GM18873 (cell line): ENCODE measurements around the gene LRRC34.

Experiments
- ATAC-seq: cut with Tn5 transposase; IDR thresholded peaks from one replicate; pipeline ENCODE4 v1.9.1; 2021; ENCODE audit warnings: mild to moderate bottlenecking, moderate library complexity, moderate number of reproducible peaks; ENCODE audit not compliant: unreplicated experiment, low FRiP score

Gene LRRC34

GRCh38 chr3:169812332-169813235 is at the start of gene LRRC34, which contains the start of gene LRRIQ4:
Gene LRRC34, minus strand, starts transcription at chr3:169812904. Its CDS starts 356 bp downstream, at chr3:169812548.
Gene LRRIQ4, plus strand, starts transcription at chr3:169812870. Its CDS starts 9,052 bp downstream, at chr3:169821922.
- peak; percentile 54 for ATAC-seq

GRCh38 chr3:169861871-169862270 is 49.2 kb upstream of the LRRC34 start:
- ATAC-seq, result no peak

- ATAC-seq, result no peak
Measured at GRCh38 chr3:169857811-169858210, 45.1 kb upstream of the LRRC34 start.

DNA sequence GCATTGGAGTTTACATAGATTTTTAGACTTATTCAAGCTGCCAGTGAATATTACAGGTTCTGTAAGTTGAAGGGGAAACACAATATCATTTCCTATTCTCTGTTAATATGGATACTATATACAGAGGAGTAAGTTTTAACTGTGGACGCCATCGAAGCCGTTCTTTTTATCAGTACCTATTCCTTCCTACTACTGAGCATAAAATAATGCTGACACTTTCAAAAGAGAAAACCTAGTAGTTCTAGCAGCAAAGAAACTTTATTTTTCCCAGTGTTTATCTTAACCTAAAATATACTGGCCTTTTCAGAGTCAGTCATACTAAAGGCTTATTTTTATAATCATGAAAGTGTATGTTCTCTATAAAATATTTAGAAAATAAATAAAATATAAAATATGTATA is 42.8 kb upstream of the LRRC34 start:
- no peak for ATAC-seq

DNA sequence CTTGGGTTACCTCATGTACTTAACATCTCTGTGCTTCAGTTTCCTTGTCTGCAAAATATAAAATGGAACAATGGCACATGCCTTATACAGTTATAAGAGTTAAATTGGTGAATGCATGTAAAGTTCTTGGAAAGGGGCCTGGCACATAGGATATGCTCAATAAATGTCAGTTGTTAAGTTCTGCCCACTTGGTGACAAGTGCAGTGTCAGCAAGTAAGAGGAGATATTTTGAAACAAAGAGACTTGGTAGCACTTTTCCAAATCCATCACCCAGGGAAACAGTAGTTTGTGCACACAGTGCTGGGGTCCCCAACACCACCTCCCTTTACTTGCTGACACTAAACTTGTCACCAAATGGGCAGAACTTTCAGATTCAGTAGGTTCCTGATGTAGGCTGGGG is 37.9 kb upstream of the LRRC34 start:
- ATAC-seq, result no peak

- ATAC-seq, result no peak
Measured at GRCh38 chr3:169848741-169849140, 36.0 kb upstream of the LRRC34 start.

- no peak for ATAC-seq
Measured at GRCh38 chr3:169847896-169848295, 35.2 kb upstream of the LRRC34 start.

DNA sequence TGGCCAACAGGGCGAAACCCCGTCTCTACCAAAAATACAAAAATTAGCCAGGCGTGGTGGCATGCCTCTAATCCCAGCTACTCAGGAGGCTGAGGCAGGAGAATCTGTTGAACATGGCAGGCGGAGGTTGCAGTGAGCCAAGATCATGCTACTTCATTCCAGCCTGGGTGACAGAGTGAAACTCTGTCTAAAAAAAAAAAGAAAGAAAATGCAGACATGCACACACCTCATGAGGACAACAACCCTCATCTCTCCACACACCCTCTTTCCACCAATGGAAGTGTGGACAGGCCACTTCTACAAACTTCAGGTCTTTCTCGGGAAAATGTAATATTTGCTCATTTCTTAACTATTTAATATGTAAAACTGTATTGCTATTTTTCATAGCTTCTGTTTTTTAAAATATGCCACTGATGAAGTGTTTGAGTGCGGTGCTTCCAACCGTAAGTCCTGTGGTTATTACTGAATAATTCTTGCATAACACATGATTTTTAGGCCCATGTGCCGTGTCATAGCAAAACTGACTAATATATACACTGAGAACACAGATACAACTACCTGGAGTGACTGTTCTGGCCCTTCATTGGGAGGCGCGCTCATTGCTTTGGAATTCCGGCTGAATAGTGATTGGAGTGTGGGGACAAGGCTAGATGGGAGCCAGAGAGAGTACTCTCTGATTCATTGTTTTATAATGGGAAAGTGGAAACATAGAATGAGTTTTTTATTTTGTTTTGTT is 33.9 kb upstream of the LRRC34 start:
- peak; percentile 95 for ATAC-seq

- ATAC-seq, result no peak
Measured at GRCh38 chr3:169842960-169843359, 30.3 kb upstream of the LRRC34 start.

DNA sequence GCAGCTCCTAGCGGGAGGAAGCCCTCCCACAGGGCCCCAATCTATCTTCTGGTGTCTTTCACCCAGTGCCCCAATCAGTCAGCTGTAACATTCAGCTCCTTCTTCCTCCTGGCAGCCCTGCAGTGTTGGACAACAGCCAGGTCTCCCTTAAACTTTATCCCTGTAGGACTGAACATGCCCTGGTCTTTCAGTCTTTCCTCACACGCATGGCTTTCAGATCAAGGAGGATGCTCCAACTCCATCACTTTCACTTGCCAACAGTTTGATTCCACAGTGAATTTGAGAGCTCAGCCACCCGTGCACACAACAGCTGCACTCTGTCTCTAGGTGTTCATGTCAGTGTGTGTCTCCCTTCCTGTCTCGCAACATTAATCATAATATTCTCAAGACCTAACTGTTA is 28.5 kb upstream of the LRRC34 start:
- ATAC-seq, result no peak

- no peak for ATAC-seq
Measured at GRCh38 chr3:169838511-169839030, 25.9 kb upstream of the LRRC34 start.

GRCh38 chr3:169836942-169837275 is 24.2 kb upstream of the LRRC34 start:
- ATAC-seq, result no peak

GRCh38 chr3:169836078-169836941 is 23.6 kb upstream of the LRRC34 start:
- no peak for ATAC-seq

GRCh38 chr3:169835533-169835932 is 22.8 kb upstream of the LRRC34 start:
- ATAC-seq, result no peak

GRCh38 chr3:169827712-169828111 is 15.0 kb upstream of the LRRC34 start:
- ATAC-seq, result no peak

DNA sequence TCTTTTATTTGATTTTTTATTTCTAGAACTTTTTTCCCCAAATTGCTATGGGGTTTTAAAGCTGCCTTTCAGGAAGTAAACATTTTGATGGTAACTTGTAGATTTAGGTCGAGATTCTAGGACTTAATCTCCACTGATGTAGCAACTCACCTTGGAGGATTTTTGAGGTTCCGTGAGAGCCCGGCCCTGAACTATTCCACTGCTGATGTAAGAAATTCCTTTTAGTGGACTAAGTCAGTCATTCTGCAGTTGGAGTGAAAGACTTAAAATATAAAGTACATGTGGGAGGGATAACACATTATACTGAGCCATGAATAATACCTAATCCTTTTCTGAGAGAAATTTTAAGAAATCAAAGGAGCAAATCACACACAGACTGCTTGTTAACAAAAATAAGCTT is 12.6 kb upstream of the LRRC34 start:
- ATAC-seq, result no peak

- ATAC-seq, result no peak
Measured at GRCh38 chr3:169822983-169823382, 10.3 kb upstream of the LRRC34 start.

DNA sequence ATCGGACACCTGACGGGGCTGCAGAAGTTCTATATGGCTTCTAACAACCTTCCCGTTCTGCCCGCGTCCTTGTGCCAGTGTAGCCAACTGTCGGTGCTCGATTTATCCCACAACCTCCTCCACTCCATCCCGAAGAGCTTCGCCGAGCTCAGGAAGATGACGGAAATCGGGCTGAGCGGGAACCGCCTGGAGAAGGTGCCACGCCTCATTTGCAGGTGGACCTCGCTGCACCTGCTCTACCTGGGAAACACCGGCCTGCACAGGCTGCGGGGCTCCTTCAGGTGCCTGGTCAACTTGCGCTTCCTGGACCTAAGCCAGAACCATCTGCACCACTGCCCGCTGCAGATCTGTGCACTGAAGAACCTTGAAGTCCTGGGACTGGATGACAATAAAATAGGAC is 9.8 kb upstream of the LRRC34 start:
- ATAC-seq, result no peak

DNA sequence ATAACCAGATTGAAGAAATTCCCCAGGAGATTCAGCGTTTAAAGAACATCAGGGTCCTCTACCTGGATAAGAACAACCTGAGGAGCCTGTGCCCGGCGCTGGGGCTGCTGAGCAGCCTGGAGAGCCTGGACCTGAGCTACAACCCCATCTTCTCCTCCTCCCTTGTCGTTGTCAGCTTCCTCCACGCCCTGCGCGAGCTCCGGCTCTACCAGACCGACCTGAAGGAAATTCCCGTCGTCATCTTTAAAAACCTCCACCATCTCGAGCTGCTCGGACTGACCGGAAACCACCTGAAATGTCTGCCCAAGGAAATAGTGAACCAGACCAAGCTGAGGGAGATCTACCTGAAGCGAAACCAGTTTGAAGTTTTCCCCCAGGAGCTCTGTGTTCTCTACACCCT is 9.4 kb upstream of the LRRC34 start:
- no peak for ATAC-seq

- no peak for ATAC-seq
Measured at GRCh38 chr3:169818316-169818715, 5.6 kb upstream of the LRRC34 start.
